ENCODE results near the gene TSPO2.

TSPO2 gene

GRCh38 chr6:41051873-41052272 is 9.6 kb downstream of the TSPO2 start:
- no peak for DNase-seq

GRCh38 chr6:41053041-41053440 is 10.8 kb downstream of the TSPO2 start, which contains the start of gene APOBEC2:
Gene APOBEC2, plus strand, starts transcription at chr6:41053202. Its CDS starts 146 bp downstream, at chr6:41053348.
- DNase-seq = no peak

GRCh38 chr6:41054511-41054910 is 12.2 kb downstream of the TSPO2 start:
- no peak for DNase-seq

- DNase-seq = no peak
These were observed 12.9 kb downstream of the TSPO2 start for GRCh38 chr6:41055149-41055548.

- no peak for DNase-seq
These were observed 14.7 kb downstream of the TSPO2 start for GRCh38 chr6:41056768-41057490.

GRCh38 chr6:41058783-41059181 is 16.5 kb downstream of the TSPO2 start:
- no peak for DNase-seq

GRCh38 chr6:41059556-41059955 is 17.3 kb downstream of the TSPO2 start:
- DNase-seq = no peak

- DNase-seq = no peak
These were observed 19.0 kb downstream of the TSPO2 start for GRCh38 chr6:41061196-41061726.

- no peak for DNase-seq
These were observed 19.8 kb downstream of the TSPO2 start for GRCh38 chr6:41062056-41062455.

GRCh38 chr6:41063884-41064285 is 21.6 kb downstream of the TSPO2 start:
- no peak for DNase-seq

GRCh38 chr6:41064841-41065240 is 22.6 kb downstream of the TSPO2 start:
- DNase-seq = no peak

GRCh38 chr6:41065550-41066026 is 23.3 kb downstream of the TSPO2 start:
- no peak for DNase-seq

GRCh38 chr6:41066867-41067304 is 24.6 kb downstream of the TSPO2 start:
- DNase-seq = peak; percentile 67

- DNase-seq = no peak
These were observed 29.2 kb downstream of the TSPO2 start for GRCh38 chr6:41071501-41071922.

- DNase-seq = peak; percentile 100
These were observed 29.9 kb downstream of the TSPO2 start, which contains the start of gene OARD1 for GRCh38 chr6:41071923-41072835. Gene OARD1, minus strand, starts transcription at chr6:41072356. Its CDS starts 722 bp downstream, at chr6:41071634.

GRCh38 chr6:41072836-41073202 is 30.6 kb downstream of the TSPO2 start, which contains the start of gene NFYA:
Gene NFYA, plus strand, starts transcription at chr6:41072974. Its CDS starts 6,116 bp downstream, at chr6:41079090.
- DNase-seq = no peak

- DNase-seq = peak; percentile 90
These were observed 31.1 kb downstream of the TSPO2 start for GRCh38 chr6:41073203-41073967.

GRCh38 chr6:41073968-41074691 is 31.9 kb downstream of the TSPO2 start:
- DNase-seq = peak; percentile 64

GRCh38 chr6:41074692-41075436 is 32.6 kb downstream of the TSPO2 start:
- DNase-seq = no peak

GRCh38 chr6:41075651-41076626 is 33.7 kb downstream of the TSPO2 start:
- no peak for DNase-seq

Measured in CD4-positive, alpha-beta T cell treated with Interleukin-21 for 1 hour (primary cell).